HG03575 (cell line): ENCODE data around the gene SORL1.

Source experiments
- ATAC-seq: cut with Tn5 transposase; IDR thresholded peaks from one replicate; pipeline ENCODE4 v1.9.1; 2021; ENCODE audit not compliant: unreplicated experiment, insufficient number of reproducible peaks, low FRiP score; ENCODE audit errors: extremely low read depth

SORL1 gene

GRCh38 chr11:121595717-121596161 is 143.6 kb downstream of the SORL1 start:
- no peak for ATAC-seq

- no peak for ATAC-seq
These were observed 144.4 kb downstream of the SORL1 start for GRCh38 chr11:121596195-121597155.

- ATAC-seq, result no peak
These were observed 151.2 kb downstream of the SORL1 start for GRCh38 chr11:121603316-121603715.

- no peak for ATAC-seq
These were observed 152.0 kb downstream of the SORL1 start for GRCh38 chr11:121604152-121604551.

GRCh38 chr11:121606354-121606753 is 154.2 kb downstream of the SORL1 start:
- ATAC-seq, result no peak

- ATAC-seq, result no peak
These were observed 155.2 kb downstream of the SORL1 start for GRCh38 chr11:121607341-121607740.

- ATAC-seq, result no peak
These were observed 156.5 kb downstream of the SORL1 start for GRCh38 chr11:121608545-121609098.

GRCh38 chr11:121610706-121611105 is 158.6 kb downstream of the SORL1 start:
- no peak for ATAC-seq

GRCh38 chr11:121611242-121611641 is 159.1 kb downstream of the SORL1 start:
- no peak for ATAC-seq

- ATAC-seq, result no peak
These were observed 161.6 kb downstream of the SORL1 start for GRCh38 chr11:121613724-121614123.

- ATAC-seq, result no peak
These were observed 162.6 kb downstream of the SORL1 start for GRCh38 chr11:121614636-121615240.

GRCh38 chr11:121615501-121615900 is 163.4 kb downstream of the SORL1 start:
- ATAC-seq, result no peak

GRCh38 chr11:121618516-121618915 is 166.4 kb downstream of the SORL1 start:
- ATAC-seq, result no peak

- no peak for ATAC-seq
These were observed 173.8 kb downstream of the SORL1 start for GRCh38 chr11:121625777-121626506.

GRCh38 chr11:121626507-121626875 is 174.4 kb downstream of the SORL1 start:
- no peak for ATAC-seq

- ATAC-seq, result no peak
These were observed 174.9 kb downstream of the SORL1 start for GRCh38 chr11:121626980-121627379.

GRCh38 chr11:121630041-121630440 is 177.9 kb downstream of the SORL1 start:
- ATAC-seq, result no peak

- ATAC-seq, result no peak
These were observed 179.3 kb downstream of the SORL1 start for GRCh38 chr11:121631456-121631855.

GRCh38 chr11:121634273-121634672 is 182.2 kb downstream of the SORL1 start:
- no peak for ATAC-seq
